Panc1 (cell line): Measurements from ENCODE around the gene SORCS1.

ENCODE experiments used
- CTCF ChIP-seq: fragments of 450-650 bp; IDR thresholded peaks from 2 replicates; pipeline ENCODE4 v1.5.1; 2017; ENCODE audit warnings: mild to moderate bottlenecking
- POLR2AphosphoS5 ChIP-seq: IDR thresholded peaks from 2 replicates; pipeline ENCODE4 v1.6.1; 2012; ENCODE audit warnings: mild to moderate bottlenecking, low read depth, low read length, moderate library complexity
- SIN3A ChIP-seq: IDR thresholded peaks from 2 replicates; pipeline ENCODE4 v1.6.1; 2012; ENCODE audit warnings: low read depth, mild to moderate bottlenecking, low read length, moderate library complexity, borderline replicate concordance; ENCODE audit not compliant: insufficient read depth
- TF ChIP-seq, protein P1 (sequence below), 2 experiments: IDR thresholded peaks; 2 replicates each; pipeline ENCODE4 v1.6.1; 2011 to 2012; ENCODE audit warnings: low read depth in 2 of 2, control low read depth in 1 of 2, low read length in 1 of 2, mild to moderate bottlenecking in 1 of 2, moderate library complexity in 1 of 2; ENCODE audit not compliant: insufficient read depth in 1 of 2

- TF ChIP-seq POLR2AphosphoS5 (no peak), SIN3A (no peak), CTCF (no peak)
- TF ChIP-seq, protein P1, sequence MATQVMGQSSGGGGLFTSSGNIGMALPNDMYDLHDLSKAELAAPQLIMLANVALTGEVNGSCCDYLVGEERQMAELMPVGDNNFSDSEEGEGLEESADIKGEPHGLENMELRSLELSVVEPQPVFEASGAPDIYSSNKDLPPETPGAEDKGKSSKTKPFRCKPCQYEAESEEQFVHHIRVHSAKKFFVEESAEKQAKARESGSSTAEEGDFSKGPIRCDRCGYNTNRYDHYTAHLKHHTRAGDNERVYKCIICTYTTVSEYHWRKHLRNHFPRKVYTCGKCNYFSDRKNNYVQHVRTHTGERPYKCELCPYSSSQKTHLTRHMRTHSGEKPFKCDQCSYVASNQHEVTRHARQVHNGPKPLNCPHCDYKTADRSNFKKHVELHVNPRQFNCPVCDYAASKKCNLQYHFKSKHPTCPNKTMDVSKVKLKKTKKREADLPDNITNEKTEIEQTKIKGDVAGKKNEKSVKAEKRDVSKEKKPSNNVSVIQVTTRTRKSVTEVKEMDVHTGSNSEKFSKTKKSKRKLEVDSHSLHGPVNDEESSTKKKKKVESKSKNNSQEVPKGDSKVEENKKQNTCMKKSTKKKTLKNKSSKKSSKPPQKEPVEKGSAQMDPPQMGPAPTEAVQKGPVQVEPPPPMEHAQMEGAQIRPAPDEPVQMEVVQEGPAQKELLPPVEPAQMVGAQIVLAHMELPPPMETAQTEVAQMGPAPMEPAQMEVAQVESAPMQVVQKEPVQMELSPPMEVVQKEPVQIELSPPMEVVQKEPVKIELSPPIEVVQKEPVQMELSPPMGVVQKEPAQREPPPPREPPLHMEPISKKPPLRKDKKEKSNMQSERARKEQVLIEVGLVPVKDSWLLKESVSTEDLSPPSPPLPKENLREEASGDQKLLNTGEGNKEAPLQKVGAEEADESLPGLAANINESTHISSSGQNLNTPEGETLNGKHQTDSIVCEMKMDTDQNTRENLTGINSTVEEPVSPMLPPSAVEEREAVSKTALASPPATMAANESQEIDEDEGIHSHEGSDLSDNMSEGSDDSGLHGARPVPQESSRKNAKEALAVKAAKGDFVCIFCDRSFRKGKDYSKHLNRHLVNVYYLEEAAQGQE (IDR thresholded peaks at IDR 0.05; ENCODE audit: insufficient read depth in 1 of 2, low read depth in 2 of 2, low read length in 1 of 2), result no peak
Observed at GRCh38 chr10:107059068-107059804, 105.3 kb downstream of the SORCS1 start.
